ENCODE results near the gene PUS3. TPM values are rescaled to one million over a fixed set of nuclear protein-coding genes. Genes with fewer than 3 reads are reported as not detected.
"Not testable (repeated sequence)": the region's sequence is repeated elsewhere in the genome, so short reads cannot be mapped to it uniquely, and the experiment has no call there.

The PUS3 gene
- total RNA-seq, 1 experiment from 2014 or later, result 21.2 TPM

DNA sequence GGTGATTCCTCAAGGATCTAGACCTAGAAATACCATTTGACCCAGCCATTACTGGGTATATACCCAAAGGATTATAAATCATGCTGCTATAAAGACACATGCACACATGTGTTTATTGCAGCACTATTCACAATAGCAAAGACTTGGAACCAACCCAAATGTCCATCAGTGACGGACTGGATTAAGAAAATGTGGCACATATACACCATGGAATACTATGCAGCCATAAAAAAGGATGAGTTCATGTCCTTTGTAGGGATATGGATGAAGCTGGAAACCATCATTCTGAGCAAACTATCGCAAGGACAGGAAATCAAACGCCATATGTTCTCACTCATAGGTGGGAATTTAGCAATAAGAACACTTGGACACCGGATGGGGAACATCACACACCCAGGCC is 37.7 kb downstream of the PUS3 start:
- not testable (repeated sequence) for DNase-seq (ENCODE audit: low spot score)

- DNase-seq (ENCODE audit: low spot score), result not testable (repeated sequence)
These were observed 40.2 kb downstream of the PUS3 start for GRCh38 chr11:125862786-125863185.

GRCh38 chr11:125857670-125858069 is 45.3 kb downstream of the PUS3 start:
- DNase-seq (ENCODE audit: low spot score), result not testable (repeated sequence)

- DNase-seq (ENCODE audit: low spot score), result no peak
These were observed 56.8 kb downstream of the PUS3 start for GRCh38 chr11:125846188-125846587.

Other genes starting within 250 kb of the PUS3 start
- gene ACRV1, start 222.4 kb downstream of the PUS3 start, total RNA-seq (2014; rRNA removed; shearing (Covaris generic)), result not detected in 2 replicates
- gene PATE1, start 156.9 kb downstream of the PUS3 start, total RNA-seq (2014; rRNA removed; shearing (Covaris generic)), result not detected in 2 replicates
- gene PATE2, start 124.4 kb downstream of the PUS3 start, total RNA-seq (2014; rRNA removed; shearing (Covaris generic)), result not detected in 2 replicates
- gene PATE3, start 115.1 kb downstream of the PUS3 start, total RNA-seq (2014; rRNA removed; shearing (Covaris generic)), result not detected in 2 replicates
- gene PATE4, start 69.9 kb downstream of the PUS3 start, total RNA-seq (2014; rRNA removed; shearing (Covaris generic)), result not detected in 2 replicates
- 14.0 and 18.2 TPM in 2 replicates for gene HYLS1, start 15.5 kb downstream of the PUS3 start, total RNA-seq (2014; rRNA removed; shearing (Covaris generic))
- gene DDX25, start 1.3 kb upstream of the PUS3 start, total RNA-seq (2014; rRNA removed; shearing (Covaris generic)), result not detected in 2 replicates
- gene VSIG10L2, start 42.8 kb upstream of the PUS3 start, total RNA-seq (2014; rRNA removed; shearing (Covaris generic)), result not detected in 2 replicates
- 10.1 and 13.4 TPM in 2 replicates for gene CDON, start 159.7 kb upstream of the PUS3 start, total RNA-seq (2014; rRNA removed; shearing (Covaris generic))